Right renal cortex interstitium (tissue), 3 donors: ENCODE measurements around the gene TSPYL1. TPM values are rescaled to one million over a fixed set of nuclear protein-coding genes. Genes with fewer than 3 reads are reported as not detected.
A peak's percentile ranks its signal among the peaks of the same experiment; 100 is the strongest.
"Not testable (repeated sequence)": the region's sequence is repeated elsewhere in the genome, so short reads cannot be mapped to it uniquely, and the experiment has no call there.

Experiments
- DNase-seq, 3 donors: peaks; one replicate each; pipeline ENCODE4 v3.0.0-alpha.2; 2013; ENCODE audit warnings: low read depth in 3 of 3, low spot score in 2 of 3
- polyA plus RNA-seq, 3 donors: library from polyadenylated mRNA; unstranded; fragments of 120-200 nt; gene quantifications; one replicate each; pipeline ENCODE4 v1.2.1, GENCODE V29; 2013; ENCODE audit not compliant: insufficient read length in 3 of 3

TSPYL1 gene
- 100 to 1,000 TPM; 105 to 110 (median 109) TPM for polyA plus RNA-seq

- peak; percentile 93 to 96 (median 95) for DNase-seq
These were observed at the start of gene TSPYL1 for GRCh38 chr6:116279232-116280160. TSS of gene TSPYL1 (minus strand) at chr6:116279930. CDS start at chr6:116279830, 100 bp downstream.

- DNase-seq: no peak
These were observed 49.4 kb upstream of the TSPYL1 start for GRCh38 chr6:116329156-116329555.

- DNase-seq: no peak
These were observed 48.8 kb upstream of the TSPYL1 start for GRCh38 chr6:116328528-116328903.

GRCh38 chr6:116327803-116328527 lies 48.2 kb upstream of the TSPYL1 start:
- DNase-seq: no peak

GRCh38 chr6:116326996-116327395 lies 47.3 kb upstream of the TSPYL1 start:
- DNase-seq: no peak

GRCh38 chr6:116326181-116326671 lies 46.5 kb upstream of the TSPYL1 start:
- no peak for DNase-seq

- DNase-seq: not testable (repeated sequence)
These were observed 46.0 kb upstream of the TSPYL1 start for GRCh38 chr6:116325634-116326132.

- DNase-seq: no peak
These were observed 44.1 kb upstream of the TSPYL1 start for GRCh38 chr6:116323863-116324262.

GRCh38 chr6:116321933-116322332 lies 42.2 kb upstream of the TSPYL1 start:
- not testable (repeated sequence) for DNase-seq

GRCh38 chr6:116316772-116317467 lies 37.2 kb upstream of the TSPYL1 start:
- no peak for DNase-seq

- no peak for DNase-seq
These were observed 35.1 kb upstream of the TSPYL1 start for GRCh38 chr6:116314878-116315277.

- DNase-seq: no peak
These were observed 34.5 kb upstream of the TSPYL1 start for GRCh38 chr6:116314218-116314617.

- DNase-seq: peak in 2 of 3 donors; percentile 2 to 29
These were observed 33.5 kb upstream of the TSPYL1 start for GRCh38 chr6:116313101-116313776.

GRCh38 chr6:116309657-116310056 lies 29.9 kb upstream of the TSPYL1 start:
- no peak for DNase-seq

- DNase-seq: no peak
These were observed 29.3 kb upstream of the TSPYL1 start for GRCh38 chr6:116309001-116309400.

GRCh38 chr6:116307633-116308032 lies 27.9 kb upstream of the TSPYL1 start:
- DNase-seq: no peak

GRCh38 chr6:116307001-116307400 lies 27.3 kb upstream of the TSPYL1 start:
- DNase-seq: no peak

GRCh38 chr6:116304538-116305097 lies 24.9 kb upstream of the TSPYL1 start:
- DNase-seq: no peak

- DNase-seq: no peak
These were observed 21.4 kb upstream of the TSPYL1 start for GRCh38 chr6:116301104-116301503.

- no peak for DNase-seq
These were observed 20.8 kb upstream of the TSPYL1 start for GRCh38 chr6:116300566-116300965.
